Measurements from ENCODE around the gene MYL6B.

GRCh38 chr12:56127485-56127887 lies 24.9 kb upstream of the MYL6B start:
- TF ChIP-seq CTCF (IDR thresholded peaks at IDR 0.05) (no peak), REST (IDR thresholded peaks at IDR 0.05; ENCODE audit: insufficient read depth in 1 of 2, low read depth in 2 of 2, low read length in 1 of 2) (no peak)

Measured in Panc1 (cell line).